ENCODE results near the gene PRPF4.
A peak's percentile ranks its signal among the peaks of the same experiment; 100 is the strongest.

PRPF4 gene

DNA sequence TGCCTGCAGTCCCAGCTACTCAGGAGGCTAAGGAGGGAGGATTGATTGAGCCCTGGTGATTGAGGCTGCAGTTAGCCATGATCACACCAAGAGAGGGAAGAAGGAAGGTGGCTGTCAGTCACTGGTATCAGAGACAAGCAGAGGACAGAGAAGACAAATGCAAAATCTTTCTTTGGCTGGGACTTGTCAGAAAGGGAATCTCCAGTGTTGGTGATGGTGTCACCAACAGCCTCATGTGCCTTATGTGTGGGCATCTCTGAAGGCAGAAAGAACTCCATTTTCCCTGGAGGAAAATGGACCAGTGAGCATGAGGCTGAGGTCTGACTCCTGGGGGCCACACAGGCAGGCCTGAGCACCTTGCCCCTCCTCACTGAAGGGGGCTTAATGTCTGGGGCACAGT, 39.8 kb downstream of the PRPF4 start:
- no peak for DNase-seq

DNA sequence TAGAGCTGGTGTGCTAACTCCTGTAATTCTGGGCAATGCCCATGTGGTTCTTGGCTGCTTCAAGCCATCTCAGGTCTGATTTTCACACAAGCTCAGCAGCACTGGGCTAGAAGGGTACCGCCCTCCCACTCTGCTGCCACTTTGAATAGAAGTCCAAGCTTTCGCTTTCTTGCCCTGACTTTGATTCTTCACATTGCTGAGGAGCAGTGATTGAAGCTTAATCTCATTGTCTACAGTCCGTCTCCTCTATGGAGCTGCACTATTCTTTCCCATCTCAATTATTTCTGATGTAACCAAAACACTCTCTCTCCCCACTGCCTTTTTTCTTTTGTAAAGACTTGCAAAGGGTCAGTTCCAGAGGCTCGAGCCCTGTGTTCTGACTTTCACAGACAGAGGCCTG, 40.6 kb downstream of the PRPF4 start:
- no peak for DNase-seq

DNA sequence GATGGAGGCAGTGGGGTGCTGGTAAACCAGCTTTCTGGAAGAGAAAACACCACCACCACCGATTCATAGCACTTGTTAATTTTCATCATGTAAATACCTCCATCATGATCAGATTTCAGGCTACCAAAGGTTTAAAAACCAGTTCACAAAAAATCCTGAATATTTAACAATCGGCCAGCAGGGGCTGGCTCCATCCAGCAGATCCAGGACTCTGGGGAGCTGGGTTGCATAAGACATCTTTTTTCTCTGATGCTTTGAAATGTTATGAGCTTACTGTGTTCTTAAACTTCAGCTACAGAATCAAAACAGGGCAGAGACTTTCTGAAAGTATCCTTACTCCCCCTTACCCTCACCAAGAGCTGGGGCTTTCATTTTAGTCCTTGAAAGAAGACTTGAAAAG, 42.3 kb downstream of the PRPF4 start:
- DNase-seq: no peak

DNA sequence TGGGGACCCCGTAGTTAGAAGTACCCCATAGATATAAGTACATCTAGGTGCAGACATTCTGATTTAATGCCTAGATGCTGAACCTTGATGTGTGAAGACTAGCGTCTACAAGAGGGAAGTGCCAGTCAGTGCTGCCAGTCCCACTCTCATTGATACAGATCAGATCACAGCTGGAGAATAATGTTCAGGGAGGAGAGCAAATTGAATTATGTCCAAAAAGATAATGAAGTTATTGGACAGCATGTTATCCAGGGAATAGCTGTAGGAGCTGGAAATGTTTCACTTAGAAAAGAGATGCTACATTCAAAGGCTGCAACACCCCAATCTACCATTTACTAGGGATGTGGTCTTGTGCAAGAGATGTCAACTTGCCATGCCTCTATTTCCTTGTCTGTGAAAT, 43.6 kb downstream of the PRPF4 start:
- no peak for DNase-seq

DNA sequence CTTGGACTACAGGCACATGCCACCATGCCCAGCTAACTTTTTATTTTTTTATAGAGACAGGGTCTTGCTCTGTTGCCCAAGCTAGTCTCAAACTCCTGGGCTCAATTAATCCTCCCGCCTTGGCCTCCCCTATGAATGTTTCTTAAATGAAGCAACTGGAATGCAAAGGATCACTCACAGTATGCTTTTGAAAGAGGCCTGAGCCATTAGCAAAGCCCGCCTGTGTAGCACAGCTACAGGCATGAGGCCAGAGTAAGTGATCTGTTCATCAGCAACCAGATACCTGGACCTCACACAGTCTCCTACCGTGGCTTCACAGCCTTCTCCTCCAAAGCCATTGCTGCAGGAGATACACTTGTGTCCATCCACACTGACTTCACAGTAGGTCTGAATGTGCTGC, 44.6 kb downstream of the PRPF4 start:
- DNase-seq: no peak

DNA sequence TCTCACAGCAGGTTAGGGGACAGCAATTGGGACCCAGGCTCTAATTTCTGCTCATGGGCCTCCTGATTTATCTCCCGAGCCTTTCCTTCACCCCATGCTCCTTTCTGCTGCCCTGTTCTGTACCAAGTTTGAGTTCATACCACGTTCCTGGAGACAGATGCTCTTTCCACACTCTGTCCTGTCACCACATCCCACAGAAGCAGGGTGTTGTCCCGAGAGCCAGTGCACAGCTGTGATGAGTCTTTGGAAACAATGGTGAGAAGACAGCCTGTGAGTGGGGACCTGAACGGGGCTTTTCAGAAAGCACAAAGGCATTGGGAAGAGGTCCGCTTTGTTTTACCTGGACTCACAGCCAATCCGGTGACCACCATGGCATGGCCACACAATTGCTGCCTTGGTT, 47.2 kb downstream of the PRPF4 start:
- no peak for DNase-seq

DNA sequence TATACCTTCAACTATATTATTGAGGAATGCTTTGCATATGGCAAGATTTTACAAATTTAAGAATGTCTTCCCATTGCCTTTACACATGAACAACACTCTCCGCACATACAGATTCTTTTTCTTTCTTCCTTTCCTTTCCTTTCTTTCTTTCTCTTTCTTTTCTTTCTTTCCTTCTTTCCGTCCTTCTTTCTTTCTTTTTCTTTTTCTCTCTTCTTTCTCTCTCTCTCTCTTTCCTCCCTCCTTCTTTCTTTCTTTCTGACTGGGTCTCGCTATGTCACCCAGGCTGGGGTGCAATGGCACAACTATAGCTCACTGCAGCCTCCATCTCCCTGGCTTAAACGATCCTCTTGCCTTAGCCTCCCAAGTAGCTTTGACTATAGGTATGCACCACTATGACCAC, 50.8 kb downstream of the PRPF4 start:
- no peak for DNase-seq

DNA sequence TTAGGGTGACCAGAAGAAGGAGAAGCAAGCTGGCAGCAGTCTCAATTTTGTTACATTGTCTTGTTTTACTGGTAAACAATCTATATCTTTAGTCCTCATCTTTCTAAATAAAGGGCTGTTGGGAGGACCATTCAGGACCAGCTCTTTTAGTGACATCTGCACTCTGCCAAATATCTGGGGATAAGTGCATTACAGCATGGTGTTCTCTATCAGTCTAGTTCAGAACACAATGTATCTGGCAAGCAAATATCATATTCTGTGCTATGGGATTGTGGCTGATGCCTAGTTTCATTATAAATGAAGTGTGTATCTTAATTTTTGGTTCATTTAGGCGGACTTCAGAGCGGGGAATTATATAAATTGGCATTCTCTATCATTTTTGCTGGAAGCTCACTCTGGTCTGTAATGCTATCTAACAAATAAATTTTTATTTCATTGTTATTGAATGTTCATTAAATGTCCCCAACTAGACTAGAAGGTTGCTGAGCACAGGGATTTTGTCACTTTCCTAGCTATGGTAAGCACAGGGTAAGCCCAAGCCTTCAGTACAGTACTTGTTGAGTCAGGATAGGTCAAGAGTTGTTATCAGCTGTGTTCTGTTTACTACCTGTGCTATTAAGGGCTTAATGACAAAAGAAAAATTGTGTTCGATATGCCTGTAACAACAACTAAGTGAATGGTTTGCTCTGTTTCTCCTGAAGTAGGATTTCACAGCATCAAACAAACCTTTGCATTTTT, 52.8 kb downstream of the PRPF4 start:
- no peak for DNase-seq

DNA sequence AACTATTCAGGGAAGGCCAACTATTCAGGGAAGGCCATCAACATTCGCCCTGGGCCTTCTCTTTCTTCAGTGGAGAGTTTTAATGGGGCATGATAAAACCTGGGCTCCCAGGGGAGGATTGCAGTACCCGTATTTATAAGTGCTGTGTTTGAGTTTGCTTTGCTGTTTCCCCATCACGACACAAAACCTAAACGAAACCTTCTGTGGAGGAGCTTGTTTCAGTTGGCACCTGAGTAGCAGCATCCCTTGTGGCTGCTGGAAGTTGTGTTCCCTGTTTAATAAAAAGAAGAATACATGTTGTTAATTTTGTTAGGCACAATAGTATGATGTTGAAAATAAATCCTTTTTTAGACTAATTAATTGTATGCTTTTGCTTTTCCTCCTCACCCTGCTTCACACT, 56.3 kb downstream of the PRPF4 start:
- no peak for DNase-seq

DNA sequence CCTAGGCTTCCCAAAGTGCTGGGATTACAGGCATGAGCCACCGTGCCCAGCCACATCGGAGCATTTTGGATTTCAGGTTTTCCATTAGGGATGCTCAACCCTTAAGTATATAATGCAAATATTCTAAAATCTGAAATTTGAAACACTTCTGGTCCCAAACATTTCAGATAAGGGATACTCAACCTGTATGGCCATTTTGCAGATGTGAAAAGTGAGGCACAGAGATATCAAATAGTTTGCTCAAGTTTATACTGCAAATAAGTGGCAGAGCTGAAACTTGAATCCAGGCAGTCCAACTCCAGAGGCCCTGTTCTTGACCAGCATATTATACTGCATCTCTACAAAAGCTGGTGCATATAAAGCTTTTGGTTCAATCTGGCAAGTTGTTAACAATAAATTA, 62.3 kb downstream of the PRPF4 start:
- DNase-seq: no peak

DNA sequence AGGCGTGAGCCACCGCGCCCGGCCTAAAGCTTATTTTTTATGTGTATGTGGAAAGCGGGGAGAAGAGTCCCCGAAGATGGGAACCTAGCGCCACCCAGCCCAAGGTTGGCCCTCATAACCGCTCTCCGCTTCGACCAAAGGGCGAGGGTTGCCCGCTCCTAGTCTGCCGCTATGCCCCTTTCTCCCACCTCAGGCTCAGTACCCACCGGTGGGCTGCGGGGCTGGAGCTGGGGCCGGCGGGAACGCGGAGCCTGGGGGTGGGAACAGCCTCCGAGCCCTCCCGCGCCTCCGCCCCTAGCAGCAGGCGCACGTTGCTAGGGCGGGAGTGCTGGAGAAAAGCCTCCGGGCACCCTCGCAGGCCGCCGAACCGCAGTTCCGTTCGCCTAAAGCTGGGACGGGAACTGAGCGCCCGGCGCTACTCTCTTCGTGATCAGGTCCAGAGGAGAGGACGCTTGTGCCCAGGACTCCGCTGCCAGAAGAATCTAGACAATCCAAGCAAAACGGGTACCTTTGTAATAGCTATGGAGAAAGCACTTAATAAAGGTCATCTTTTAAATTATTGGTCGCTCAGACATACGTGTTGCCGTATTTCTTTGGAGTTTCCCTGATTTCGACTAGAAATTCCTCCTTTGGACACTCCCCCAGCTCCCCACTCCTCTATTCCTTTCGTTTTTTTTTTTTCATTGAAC, 64.7 kb downstream of the PRPF4 start, which contains the start of gene WDR31:
Gene WDR31 (minus strand): TSS at position 265 of the 689 bp plus-strand sequence. CDS start 8,253 bp downstream, outside the sequence.
- DNase-seq: peak; percentile 84

DNA sequence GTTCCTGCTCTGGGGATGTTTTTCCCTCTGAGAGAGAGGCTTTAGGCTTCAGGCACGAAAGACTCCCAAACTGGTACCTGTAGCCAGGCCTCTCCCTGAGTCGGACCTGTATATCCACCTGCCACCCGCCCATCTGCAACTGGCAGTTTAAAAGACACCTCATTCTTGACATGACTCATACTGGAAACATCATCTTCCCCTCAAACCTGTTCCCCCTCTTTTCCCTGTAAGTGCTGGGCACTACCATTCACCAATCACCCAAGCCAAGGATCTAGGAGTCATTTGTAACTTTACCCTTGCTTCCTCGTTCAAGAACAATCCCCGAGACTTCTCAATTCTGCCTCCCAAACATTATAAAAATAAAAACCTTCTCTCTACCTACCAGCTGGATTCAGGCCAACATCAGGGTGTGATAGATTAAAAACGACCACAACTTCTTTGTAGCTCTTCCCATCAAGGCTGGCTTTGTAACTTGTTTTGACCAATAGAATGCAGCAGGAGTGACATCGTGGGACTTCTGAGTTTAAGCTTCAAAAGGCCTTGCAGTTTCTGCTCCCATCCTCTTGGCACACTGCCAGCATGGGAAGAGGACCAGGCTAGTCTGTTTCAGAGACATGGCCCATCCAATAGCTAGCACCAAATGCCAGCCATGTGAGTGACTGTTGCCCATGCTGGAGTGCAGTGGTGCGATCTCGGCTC, 66.4 kb downstream of the PRPF4 start:
- DNase-seq: no peak

Measured in GDM1 (cell line).